GM19025 (cell line): Measurements from ENCODE around the gene ERICH6.

ENCODE experiments used
- ATAC-seq: cut with Tn5 transposase; IDR thresholded peaks from one replicate; pipeline ENCODE4 v1.9.1; 2021; ENCODE audit warnings: mild to moderate bottlenecking, low read depth, moderate library complexity; ENCODE audit not compliant: unreplicated experiment

Gene ERICH6

GRCh38 chr3:150737874-150738679 lies 34.4 kb upstream of the ERICH6 start:
- ATAC-seq = peak; percentile 59

GRCh38 chr3:150736903-150737832 lies 33.4 kb upstream of the ERICH6 start:
- ATAC-seq = no peak

GRCh38 chr3:150736316-150736719 lies 32.6 kb upstream of the ERICH6 start:
- ATAC-seq = no peak

- ATAC-seq = no peak
These were observed 31.0 kb upstream of the ERICH6 start for GRCh38 chr3:150734795-150735119.

GRCh38 chr3:150733936-150734794 lies 30.4 kb upstream of the ERICH6 start:
- ATAC-seq = no peak

GRCh38 chr3:150733373-150733935 lies 29.7 kb upstream of the ERICH6 start:
- ATAC-seq = no peak

- ATAC-seq = no peak
These were observed 26.1 kb upstream of the ERICH6 start for GRCh38 chr3:150729682-150730360.

GRCh38 chr3:150727653-150728502 lies 24.2 kb upstream of the ERICH6 start:
- ATAC-seq = no peak

GRCh38 chr3:150725548-150725947 lies 21.8 kb upstream of the ERICH6 start:
- no peak for ATAC-seq

- ATAC-seq = no peak
These were observed 20.2 kb upstream of the ERICH6 start for GRCh38 chr3:150723946-150724345.

- ATAC-seq = no peak
These were observed 18.5 kb upstream of the ERICH6 start for GRCh38 chr3:150722267-150722666.

GRCh38 chr3:150721285-150722130 lies 17.8 kb upstream of the ERICH6 start:
- no peak for ATAC-seq

GRCh38 chr3:150720444-150720843 lies 16.7 kb upstream of the ERICH6 start:
- no peak for ATAC-seq

- ATAC-seq = no peak
These were observed 6.4 kb upstream of the ERICH6 start for GRCh38 chr3:150710097-150710496.

GRCh38 chr3:150703299-150703755 lies 393 bp downstream of the ERICH6 start:
- peak; percentile 8 for ATAC-seq

- no peak for ATAC-seq
These were observed 4.6 kb downstream of the ERICH6 start for GRCh38 chr3:150699068-150699639.

GRCh38 chr3:150697646-150698045 lies 6.1 kb downstream of the ERICH6 start:
- ATAC-seq = no peak
